HG02938 (cell line): ENCODE results near the gene ZNF669.
A peak's percentile ranks its signal among the peaks of the same experiment; 100 is the strongest.
"Not testable (repeated sequence)": the region's sequence is repeated elsewhere in the genome, so short reads cannot be mapped to it uniquely, and the experiment has no call there.

Experiments used
- ATAC-seq: cut with Tn5 transposase; IDR thresholded peaks from one replicate; pipeline ENCODE4 v1.9.1; 2021; ENCODE audit warnings: mild to moderate bottlenecking, moderate library complexity; ENCODE audit not compliant: unreplicated experiment

Gene ZNF669

GRCh38 chr1:247103859-247104591 lies at the start of gene ZNF669:
Gene ZNF669 (minus strand): TSS chr1:247104356. CDS start chr1:247104199, 157 bp downstream.
- ATAC-seq = peak; percentile 99

GRCh38 chr1:247147781-247148180 lies 43.6 kb upstream of the ZNF669 start:
- ATAC-seq = no peak

GRCh38 chr1:247147120-247147519 lies 43.0 kb upstream of the ZNF669 start:
- ATAC-seq = not testable (repeated sequence)

- no peak for ATAC-seq
These were observed 42.5 kb upstream of the ZNF669 start for GRCh38 chr1:247146671-247147070.

- no peak for ATAC-seq
These were observed 41.1 kb upstream of the ZNF669 start for GRCh38 chr1:247145279-247145678.

GRCh38 chr1:247139557-247139956 lies 35.4 kb upstream of the ZNF669 start:
- ATAC-seq = not testable (repeated sequence)

- ATAC-seq = no peak
These were observed 27.1 kb upstream of the ZNF669 start for GRCh38 chr1:247131236-247131635.

GRCh38 chr1:247127519-247128282 lies 23.5 kb upstream of the ZNF669 start:
- ATAC-seq = not testable (repeated sequence)

GRCh38 chr1:247126601-247127000 lies 22.4 kb upstream of the ZNF669 start:
- peak; percentile 51 for ATAC-seq

- peak; percentile 97 for ATAC-seq
These were observed 22.0 kb upstream of the ZNF669 start for GRCh38 chr1:247126166-247126565.

- ATAC-seq = no peak
These were observed 17.2 kb upstream of the ZNF669 start for GRCh38 chr1:247121382-247121781.

- ATAC-seq = not testable (repeated sequence)
These were observed 16.2 kb upstream of the ZNF669 start for GRCh38 chr1:247120408-247120668.

GRCh38 chr1:247119600-247120407 lies 15.6 kb upstream of the ZNF669 start:
- no peak for ATAC-seq

GRCh38 chr1:247118946-247119446 lies 14.8 kb upstream of the ZNF669 start:
- ATAC-seq = no peak

GRCh38 chr1:247115545-247115944 lies 11.4 kb upstream of the ZNF669 start:
- no peak for ATAC-seq

GRCh38 chr1:247115141-247115510 lies 11.0 kb upstream of the ZNF669 start:
- no peak for ATAC-seq

GRCh38 chr1:247114351-247115140 lies 10.4 kb upstream of the ZNF669 start:
- ATAC-seq = no peak

GRCh38 chr1:247113733-247114271 lies 9.6 kb upstream of the ZNF669 start:
- ATAC-seq = no peak

GRCh38 chr1:247113094-247113497 lies 8.9 kb upstream of the ZNF669 start:
- ATAC-seq = no peak

- no peak for ATAC-seq
These were observed 8.3 kb upstream of the ZNF669 start for GRCh38 chr1:247112479-247112781.
